GM21825 (cell line): Measurements from ENCODE around the gene FAM118B.
"Not testable (repeated sequence)": the region's sequence is repeated elsewhere in the genome, so short reads cannot be mapped to it uniquely, and the experiment has no call there.

Source experiments
- ATAC-seq: cut with Tn5 transposase; IDR thresholded peaks from one replicate; pipeline ENCODE4 v1.9.1; 2021; ENCODE audit warnings: mild to moderate bottlenecking, moderate library complexity; ENCODE audit not compliant: unreplicated experiment

FAM118B gene

DNA sequence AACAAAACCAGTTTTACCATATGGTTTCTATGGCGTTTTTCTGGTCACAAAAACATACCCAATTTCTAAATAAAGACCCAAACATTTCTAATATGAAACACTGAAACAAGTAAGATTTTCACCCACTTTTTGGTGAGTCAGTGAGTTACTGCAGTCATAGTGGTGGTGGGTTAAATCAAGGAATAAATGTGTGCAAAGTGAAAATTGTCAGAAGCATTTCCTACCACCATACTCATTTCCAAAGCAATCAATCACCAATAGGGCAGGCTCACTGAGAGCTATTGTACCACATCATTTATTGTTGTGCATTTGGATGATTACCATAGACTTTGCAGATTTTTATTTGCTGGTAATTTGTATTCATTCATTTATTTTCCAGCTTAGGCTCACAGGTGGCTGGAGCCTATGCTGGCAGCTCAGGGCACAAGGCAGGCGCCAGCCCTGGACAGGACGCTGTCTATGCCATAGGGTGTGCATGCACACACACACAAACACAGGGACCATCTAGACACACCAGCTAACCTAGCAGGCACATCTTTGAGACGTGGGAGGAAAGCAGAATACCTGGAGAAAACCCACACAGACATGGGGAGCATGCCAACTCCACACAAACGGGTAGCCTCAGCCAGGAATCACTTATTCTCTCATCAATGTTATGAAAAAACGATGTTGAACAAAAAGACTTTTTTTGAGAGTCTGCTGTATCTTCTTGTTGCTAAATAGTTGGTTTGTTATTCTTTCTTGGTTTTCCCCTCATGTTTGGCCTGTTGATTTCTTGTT, 5.1 kb downstream of the FAM118B start:
- ATAC-seq, result no peak

DNA sequence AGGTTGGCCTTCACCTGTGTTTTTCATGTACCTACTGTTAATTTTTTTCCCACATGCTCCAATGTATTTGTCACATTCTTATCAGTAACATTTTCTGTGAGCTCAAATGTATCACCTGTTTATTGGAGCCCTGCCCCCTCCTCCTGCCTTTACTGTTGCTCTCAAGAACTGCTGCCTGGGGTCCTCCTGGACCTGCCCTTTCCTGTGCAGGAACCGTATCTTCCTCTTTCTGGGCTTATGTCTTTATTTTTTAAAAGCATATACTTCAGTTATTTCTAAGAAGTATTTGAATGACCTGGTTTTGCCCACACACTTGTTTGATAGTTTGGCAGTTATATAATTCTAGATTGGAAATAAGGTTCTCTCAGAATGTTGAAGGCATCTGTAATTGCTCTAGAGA, 5.9 kb downstream of the FAM118B start:
- no peak for ATAC-seq

DNA sequence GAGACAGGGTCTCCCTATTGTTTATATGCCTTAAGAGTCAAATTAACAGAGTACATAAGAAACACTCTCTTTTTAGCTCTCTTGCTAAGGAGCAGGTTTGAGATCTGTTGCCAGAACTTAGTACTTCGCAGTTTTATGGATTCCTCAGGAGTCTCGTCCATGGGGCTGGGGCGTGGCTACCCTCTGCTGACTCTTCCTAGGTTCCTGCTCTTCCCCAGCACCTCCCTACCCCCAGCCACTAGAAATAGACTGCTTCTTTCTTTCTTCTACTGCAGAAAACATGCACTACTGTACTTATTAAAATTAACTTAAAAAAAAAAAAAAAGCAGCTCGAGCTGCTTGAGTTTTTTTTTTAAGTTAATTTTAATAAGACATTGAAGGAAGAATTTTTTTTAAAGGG, 8.0 kb downstream of the FAM118B start:
- ATAC-seq, result no peak

DNA sequence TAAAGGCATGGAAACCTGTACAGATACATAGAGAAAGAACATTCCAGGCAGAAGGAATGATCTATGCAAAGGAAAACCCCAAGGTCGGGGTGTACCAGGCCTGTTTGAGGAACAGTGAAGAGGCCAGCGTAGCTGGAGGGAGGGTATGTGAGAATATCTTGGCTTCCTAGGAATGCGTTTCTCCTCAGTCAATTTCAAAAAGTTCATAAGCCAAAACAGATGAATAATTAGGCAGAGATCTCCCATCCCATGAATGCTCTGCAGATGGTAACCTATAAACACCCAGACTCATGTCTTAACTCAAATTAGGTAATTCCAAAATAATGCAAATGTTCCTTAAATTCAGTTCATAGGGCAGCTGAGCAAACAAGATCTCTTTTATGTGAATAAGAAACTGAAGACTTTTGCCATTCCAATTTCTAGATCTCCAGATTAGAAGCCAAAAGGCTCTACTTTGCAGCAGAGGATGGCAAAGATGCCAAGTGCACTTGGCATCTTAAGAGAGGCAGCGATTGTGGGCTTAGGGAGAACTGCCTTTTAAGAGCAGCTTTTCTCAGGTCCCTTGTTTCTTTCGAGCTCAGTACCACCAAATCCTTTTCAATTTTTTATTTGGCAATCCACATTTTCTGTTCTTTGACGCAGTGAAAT, 13.2 kb downstream of the FAM118B start:
- no peak for ATAC-seq

DNA sequence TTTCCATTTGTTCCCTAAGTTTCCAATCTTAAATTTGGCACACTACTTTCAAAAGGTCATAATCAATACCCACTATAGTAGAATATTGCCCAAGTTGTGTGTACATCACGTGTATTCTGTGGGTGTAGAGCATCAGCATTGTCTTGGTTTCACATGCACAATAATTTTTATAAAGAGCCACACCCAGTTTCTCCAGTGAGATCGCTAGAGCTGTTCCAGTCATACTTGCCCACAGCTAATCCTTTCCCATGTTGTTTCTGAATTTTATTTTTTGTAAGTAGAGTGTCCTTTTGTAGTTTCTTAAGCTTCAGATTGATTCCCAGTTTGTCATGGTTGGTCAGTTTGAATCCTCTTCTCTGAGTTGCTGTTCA, 13.7 kb downstream of the FAM118B start:
- ATAC-seq, result no peak

DNA sequence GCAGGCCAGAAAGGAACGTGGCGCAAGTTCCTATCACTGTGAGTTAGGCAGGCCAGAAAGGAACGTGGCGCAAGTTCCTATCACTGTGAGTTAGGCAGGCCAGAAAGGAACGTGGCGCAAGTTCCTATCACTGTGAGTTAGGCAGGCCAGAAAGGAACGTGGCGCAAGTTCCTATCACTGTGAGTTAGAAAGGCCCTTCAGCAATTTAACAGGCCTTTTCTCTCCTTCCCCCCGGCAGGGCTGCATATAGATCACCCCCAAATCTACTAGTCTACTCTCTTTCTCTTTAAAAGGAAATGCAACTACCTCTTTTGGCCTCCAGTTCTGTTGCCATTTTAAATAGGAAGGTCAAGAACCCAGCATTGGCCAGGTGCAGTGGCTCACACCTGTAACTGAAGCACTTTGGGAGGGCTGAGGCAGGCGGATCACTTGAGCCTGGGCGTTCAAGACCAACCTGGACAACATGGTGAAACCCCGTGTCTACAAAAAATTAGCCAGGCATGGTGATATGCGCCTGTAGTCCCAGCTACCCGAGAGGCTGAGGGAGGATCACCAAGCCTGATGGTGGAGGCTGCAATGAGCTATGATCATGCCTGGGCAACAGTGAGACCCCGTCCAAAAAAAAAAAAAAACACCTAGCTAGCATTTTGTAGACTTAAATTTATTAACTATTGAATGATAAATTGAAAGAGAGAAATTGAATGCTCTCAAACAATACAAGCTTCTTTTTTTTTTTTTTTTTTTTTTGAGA, 14.9 kb downstream of the FAM118B start:
- ATAC-seq, result no peak

DNA sequence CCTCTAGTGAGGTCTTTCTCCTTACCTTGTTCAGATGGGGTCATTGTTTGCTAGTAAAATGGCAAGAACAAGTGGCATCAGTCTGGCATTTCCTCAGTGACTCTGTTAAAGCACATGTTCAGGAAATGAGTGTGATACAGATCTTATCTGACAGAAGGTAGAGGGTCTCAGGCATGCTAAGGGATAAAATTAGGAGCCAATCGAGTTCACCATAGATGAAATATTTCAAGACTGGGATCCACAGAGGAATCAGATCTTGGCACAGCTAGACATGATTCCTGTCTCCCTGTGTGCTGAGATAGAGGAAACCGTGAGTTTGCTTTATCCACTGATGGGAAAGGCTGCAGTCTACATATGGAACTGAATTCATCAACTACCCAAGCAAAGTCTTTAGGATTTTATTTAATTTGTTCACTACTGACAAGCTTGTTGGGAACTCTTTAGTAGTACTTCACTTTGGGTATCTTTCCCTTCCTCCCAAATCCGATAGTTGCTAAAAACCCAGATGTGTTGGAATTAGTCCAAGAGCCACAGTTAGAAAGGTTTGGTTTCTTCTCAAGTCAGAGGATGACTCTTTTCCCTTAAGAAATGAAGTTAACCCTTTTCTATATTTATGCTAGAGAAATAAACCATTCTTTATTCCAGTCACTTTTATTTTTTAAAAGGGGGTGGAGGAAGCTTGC, 18.4 kb downstream of the FAM118B start:
- no peak for ATAC-seq

DNA sequence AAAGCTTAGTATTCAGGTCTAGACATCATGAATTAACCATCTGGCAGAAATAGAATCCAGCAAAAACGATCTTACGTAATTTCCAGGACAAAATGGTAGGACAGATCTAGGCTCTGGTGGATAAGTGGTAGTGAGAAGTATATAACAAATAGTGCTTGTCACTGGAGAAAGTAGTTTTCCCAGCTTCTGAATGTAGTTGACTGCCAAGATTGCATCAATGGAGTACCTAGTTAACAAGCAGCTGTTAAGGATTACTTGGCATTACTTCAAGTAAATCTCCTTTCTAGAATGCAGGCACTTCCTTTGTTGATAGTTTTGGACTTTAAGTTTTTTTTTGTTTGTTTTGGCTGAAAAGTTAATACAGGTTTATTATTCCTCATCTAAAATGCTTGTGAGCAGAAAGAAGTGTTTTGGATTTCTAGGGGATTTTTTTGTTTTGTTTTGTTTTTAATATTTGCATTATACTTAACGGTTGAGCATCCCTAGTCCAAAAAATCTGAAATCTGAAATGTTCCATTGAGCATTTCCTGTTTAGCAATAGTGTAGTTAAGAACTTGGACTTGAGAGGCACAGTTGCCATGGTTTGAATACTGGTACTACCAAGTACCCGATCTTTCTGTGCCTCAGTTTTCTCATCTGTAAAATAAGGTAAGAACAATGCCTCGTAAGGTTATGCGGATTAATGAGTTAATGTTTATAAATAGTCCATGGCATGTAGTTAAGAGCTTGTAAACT, 20.3 kb downstream of the FAM118B start:
- ATAC-seq, result no peak

DNA sequence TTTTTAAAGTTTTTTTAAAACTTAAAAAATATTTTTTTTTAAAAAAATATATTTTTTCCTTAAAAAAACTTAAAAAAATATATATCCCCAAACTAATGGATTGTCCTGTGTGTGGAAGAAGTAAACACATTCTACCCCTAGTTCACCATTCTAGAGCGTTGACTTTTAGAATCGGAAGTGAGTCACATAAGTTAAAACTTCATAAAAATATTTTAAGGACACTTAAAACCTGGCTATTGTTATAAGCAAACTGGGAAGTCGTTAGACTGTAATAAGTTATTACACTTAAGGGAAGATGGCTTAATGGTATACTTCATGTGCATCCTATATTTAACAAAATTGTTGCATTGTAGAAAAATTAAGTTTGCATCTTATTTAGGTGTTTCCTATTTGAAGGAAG, 21.1 kb downstream of the FAM118B start:
- ATAC-seq, result no peak

DNA sequence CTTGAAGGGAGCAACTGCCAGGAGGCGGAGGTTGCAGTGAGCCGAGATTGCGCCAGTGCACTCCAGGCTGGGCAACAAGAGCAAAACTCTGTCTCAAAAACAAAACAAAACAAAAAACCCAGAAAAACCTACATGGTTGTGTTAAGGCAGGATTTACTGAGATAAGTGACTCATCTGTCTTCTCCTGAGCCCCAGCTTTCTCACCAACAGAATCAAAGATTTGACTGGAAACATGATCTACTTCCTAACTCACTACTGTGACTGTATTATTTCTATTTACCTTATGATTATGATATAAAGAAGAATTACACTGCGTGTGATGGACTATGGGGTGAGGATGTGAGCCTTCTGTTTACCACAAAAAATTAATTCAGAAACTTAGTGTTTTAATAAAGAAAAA, 21.8 kb downstream of the FAM118B start:
- ATAC-seq, result no peak

DNA sequence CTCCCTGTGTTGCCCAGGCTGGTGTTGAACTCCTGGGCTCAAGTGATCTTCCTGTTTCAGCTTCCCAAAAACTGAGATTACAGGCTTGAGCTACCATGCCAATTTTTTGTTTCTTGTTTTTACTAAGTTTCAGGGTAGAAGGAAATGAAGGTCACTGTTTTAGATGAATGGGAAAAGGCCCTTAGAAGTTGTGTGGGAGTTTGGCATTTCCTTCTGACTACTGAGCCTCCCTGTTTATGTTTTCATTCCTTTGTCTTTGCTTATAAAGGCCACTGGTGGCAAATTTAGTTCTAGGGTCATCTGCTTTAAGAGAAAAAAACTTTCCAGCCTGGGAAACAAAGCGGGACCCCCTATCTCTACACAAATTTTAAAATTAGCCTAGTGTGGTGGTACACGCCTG, 35.1 kb downstream of the FAM118B start:
- no peak for ATAC-seq

DNA sequence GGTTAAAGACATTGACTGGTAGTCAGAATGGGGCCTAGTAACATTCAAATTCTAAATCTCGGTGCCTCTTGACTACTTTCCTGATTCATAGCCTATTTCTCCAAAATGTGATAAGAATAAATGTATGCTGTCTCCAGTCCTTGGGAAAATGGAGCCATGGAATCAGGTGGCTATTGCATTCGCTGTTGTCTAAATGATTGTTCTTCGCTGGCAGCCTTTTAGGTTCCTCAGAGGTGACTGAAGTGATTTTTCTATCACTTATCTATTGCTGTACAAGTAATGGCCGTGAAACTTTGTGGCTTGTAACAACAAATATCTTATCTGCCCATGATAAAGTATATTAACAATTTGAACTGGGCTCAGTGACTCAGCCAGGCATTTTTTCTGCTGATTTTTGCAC, 41.7 kb downstream of the FAM118B start:
- ATAC-seq, result no peak

DNA sequence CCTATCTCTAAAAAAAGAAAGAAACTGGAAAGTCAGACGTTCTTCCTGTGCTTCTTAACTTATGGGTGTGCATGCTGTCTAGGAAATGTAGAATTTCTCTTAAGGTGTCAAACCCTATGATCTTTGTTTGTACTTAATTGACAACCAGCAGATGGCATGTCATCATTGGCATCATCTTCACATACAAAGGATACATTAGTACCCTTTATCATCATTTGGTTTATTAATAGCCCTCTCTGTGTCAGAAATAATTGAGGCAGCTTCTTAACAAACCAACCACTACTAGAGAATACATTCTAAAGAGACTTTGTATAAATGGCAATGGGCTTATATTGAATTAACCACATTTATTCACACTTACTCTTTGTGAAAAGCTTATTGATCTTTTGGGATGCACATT, 43.2 kb downstream of the FAM118B start:
- ATAC-seq, result no peak

DNA sequence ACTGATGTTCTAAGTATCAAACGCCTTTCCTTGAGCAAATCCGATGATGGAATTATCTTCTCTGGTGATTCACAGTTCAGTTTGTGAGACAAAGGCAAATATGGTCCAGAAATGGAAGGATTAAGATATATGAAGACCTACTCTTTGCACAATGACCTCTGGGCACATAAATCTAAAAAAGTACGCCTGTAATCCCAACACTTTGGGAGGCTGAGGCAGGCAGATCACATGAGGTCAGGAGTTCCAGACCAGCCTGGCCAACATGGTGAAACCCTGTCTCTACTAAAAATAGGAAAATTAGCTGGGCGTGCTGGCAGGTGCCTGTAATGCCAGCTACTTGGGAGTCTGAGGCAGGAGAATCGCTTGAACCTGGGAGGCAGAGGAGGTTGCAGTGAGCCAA, 43.9 kb downstream of the FAM118B start:
- not testable (repeated sequence) for ATAC-seq

DNA sequence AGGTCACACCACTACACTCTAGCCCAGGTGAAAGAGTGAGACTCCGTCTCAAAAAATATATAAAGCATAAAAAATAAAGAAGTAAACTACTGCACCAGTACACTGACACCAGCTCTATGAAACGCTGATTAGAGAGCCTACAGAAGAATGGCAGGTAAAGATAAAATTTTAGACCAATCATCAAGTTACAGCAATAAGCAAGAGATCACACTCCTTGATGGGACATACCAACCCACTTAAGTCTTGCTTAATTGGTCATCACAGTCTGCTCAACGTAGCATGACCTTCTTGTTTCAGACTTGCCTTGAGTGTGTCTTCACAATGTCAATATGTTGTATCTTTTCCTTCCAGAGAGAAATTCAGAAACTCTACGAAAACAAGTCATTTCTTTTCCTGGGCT, 44.6 kb downstream of the FAM118B start:
- ATAC-seq, result no peak

DNA sequence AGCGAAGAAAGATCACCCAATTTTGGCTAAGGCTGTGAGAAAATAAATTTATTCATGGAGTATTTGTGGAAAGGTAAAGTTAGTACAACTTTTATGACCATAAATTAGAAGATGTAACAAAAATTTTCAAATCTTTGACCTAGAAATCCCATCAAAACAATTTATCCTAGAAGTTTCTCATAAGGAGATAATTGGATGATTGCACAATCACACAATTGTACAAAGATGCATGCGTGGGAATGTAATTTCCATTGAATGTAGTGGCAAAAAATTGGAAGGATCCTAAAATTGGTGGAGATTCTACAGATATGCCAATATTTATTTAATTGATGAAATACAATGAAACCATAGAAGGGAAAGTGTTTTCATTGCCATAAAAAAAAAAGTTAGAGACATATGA, 45.6 kb downstream of the FAM118B start:
- ATAC-seq, result no peak

DNA sequence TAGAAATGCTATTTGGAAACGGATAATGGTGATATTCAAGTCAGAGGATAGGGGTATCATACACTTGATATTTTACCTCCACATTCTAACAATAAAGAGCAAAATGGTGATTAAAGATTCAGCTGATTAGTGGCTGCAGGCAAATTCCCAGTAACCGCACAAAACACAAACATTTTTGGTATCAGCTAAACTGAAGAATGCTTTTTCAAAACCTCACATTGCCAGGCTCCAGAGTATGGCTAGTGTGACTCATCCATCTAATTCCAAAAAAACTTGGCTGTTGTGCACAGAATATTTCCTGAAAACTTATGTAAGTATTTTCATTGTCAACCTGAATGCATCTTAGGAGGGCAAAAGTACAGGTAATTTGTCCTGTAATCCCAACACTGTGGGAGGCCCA, 46.2 kb downstream of the FAM118B start:
- ATAC-seq, result no peak

DNA sequence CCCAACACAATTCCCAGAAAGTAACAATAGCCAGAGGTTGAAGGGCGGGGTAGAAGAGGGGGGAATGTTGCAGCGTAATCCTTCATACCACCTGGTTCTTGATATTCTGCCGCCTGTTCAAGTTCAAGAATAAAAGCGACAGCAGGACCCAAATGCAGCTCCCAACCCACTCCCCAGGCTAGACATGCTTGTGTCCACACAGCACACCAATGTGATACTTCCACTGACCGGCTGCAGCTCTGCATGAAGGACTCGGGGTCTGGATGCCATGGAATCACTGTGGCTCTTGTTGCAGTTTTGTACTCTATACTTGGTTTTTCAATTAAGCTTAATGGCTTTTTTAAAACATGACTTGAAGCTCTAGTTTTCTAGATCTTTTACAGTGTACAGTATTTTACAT, 50.6 kb downstream of the FAM118B start:
- ATAC-seq, result no peak

DNA sequence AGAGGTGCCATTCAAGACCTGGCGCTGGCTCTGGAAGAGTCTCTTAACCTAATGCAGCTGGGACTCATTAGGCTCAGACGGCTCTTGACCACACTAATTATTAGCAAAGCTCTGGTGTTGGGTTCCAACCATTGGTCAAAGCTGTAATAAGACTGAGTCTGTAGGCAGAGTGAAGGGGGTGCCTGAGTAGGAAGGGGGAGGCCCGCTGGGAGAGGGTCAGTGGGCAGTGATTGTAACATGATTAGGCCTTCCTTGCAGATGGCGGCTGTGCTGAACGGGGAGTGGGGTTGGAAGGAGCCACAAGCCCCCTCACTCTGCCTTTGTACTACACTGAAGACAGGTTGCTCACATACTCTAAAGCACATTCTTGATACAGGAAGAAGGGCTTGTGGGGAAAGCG, 51.9 kb downstream of the FAM118B start:
- no peak for ATAC-seq

DNA sequence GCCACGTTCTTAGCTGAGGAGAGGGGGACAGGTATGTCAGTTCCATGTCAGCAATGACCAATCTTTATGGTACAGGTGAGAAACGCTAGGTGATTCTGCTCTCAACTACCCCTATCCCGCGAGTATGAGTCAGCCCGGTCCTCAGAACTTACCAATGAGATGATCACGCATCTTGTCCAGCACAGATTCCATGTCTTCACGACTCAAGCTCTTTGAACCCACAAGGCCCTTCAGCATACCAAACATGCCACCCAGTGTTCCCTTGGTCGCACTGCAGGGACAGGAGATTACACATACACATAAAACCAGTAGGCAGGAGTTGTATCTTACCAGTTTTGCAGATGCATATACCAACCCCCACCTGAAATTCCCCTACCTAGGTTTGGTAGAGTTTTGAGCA, 54.2 kb downstream of the FAM118B start:
- ATAC-seq, result no peak

DNA sequence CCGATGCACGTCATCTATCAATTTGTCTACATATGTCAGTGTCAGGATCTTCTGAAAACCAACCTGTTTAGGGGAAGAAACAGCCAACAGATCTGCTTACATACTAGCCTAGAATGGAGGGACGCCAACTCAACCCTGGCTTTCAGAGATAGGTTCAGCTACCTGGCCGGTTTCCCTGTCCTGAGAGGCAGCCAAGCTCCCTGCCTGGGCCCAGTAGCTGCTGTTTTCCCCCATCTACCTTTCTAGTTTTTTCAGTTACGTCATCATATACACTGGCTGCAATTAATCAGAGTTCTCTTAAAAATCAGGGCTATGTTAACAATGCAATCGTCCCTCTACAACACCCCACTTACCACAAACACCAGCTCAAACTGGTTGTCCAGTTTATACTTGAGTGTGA, 56.1 kb downstream of the FAM118B start:
- ATAC-seq, result no peak
